IMR-90 (cell line): ENCODE measurements around the gene ADCY9. TPM values are rescaled to one million over a fixed set of nuclear protein-coding genes. Genes with fewer than 3 reads are reported as not detected.
A peak's percentile ranks its signal among the peaks of the same experiment; 100 is the strongest.

Source experiments
- ATAC-seq: fragments of 200-7000 bp; cut with Tn5 transposase; 2 replicates; pipeline ENCODE4 v1.9.1; 2020; ENCODE audit warnings: low read depth, mild to moderate bottlenecking, moderate library complexity
- BruUV-seq: library from RNA; stranded (reverse); fragments of 400-500 nt; replicated peaks from 2 replicates; lab custom pipeline; 2021; lab: Mats Ljungman, UMichigan
- CTCF ChIA-PET: fragments of 300-600 bp; formaldehyde crosslinking; extraction: SDS; loops from one replicate; lab custom pipeline; 2021; ENCODE audit warnings: antibody characterized with exemption; lab: Yijun Ruan, JAX
- POLR2A ChIA-PET: fragments of 300-600 bp; sonication (Branson Sonifier 250); formaldehyde crosslinking; loops from one replicate; lab custom pipeline; 2022; ENCODE audit warnings: antibody characterized with exemption; ENCODE audit not compliant: unreplicated experiment; lab: Charles Lee
- DNase-seq: peaks from one replicate; pipeline ENCODE4 v3.0.0; 2013
- H2AFZ ChIP-seq: replicated peaks from 2 replicates; pipeline ENCODE3; 2013; ENCODE audit warnings: low read length, mild to moderate bottlenecking; ENCODE audit not compliant: poor library complexity
- H2AK5ac ChIP-seq: 2 replicates; pipeline ENCODE4 v1.6.1; 2013; ENCODE audit warnings: low read depth, low read length, inconsistent platforms
- H2AK9ac ChIP-seq: replicated peaks from 2 replicates; pipeline ENCODE3; 2013; ENCODE audit warnings: mild to moderate bottlenecking, low read depth, low read length, moderate library complexity; ENCODE audit not compliant: poor library complexity
- H2BK120ac ChIP-seq: 2 replicates; pipeline ENCODE4 v1.6.1; 2013; ENCODE audit warnings: low read depth, low read length, inconsistent platforms
- H2BK15ac ChIP-seq: 3 replicates; pipeline ENCODE4 v1.6.1; 2013; ENCODE audit warnings: low read depth, low read length, inconsistent platforms
- H2BK20ac ChIP-seq: 2 replicates; pipeline ENCODE4 v1.6.1; 2013; ENCODE audit warnings: low read depth, mild to moderate bottlenecking, inconsistent platforms, low read length, moderate library complexity
- H2BK5ac ChIP-seq: 2 replicates; pipeline ENCODE4 v1.6.1; 2013; ENCODE audit warnings: mild to moderate bottlenecking, low read depth, low read length, inconsistent platforms; ENCODE audit not compliant: poor library complexity, severe bottlenecking
- H3K14ac ChIP-seq: replicated peaks from 2 replicates; pipeline ENCODE4 v1.6.1; 2013; ENCODE audit warnings: low read depth, low read length, inconsistent platforms
- H3K18ac ChIP-seq: 2 replicates; pipeline ENCODE4 v1.6.1; 2013; ENCODE audit warnings: low read depth, low read length, control low read depth
- H3K23ac ChIP-seq: 2 replicates; pipeline ENCODE4 v1.6.1; 2013; ENCODE audit warnings: low read depth, low read length, inconsistent platforms
- H3K27ac ChIP-seq: 2 replicates; pipeline ENCODE4 v1.5.1; 2013; ENCODE audit warnings: mild to moderate bottlenecking, control low read depth, low read length; ENCODE audit not compliant: insufficient read depth
- H3K27me3 ChIP-seq: 2 replicates; pipeline ENCODE4 v1.6.1; 2013; ENCODE audit warnings: low read length; ENCODE audit not compliant: control insufficient read depth, insufficient read depth
- H3K36me3 ChIP-seq: 2 replicates; pipeline ENCODE4 v1.6.1; 2013; ENCODE audit warnings: low read length, mixed read lengths; ENCODE audit not compliant: control insufficient read depth, insufficient read depth
- H3K4ac ChIP-seq: 2 replicates; pipeline ENCODE4 v1.6.1; 2013; ENCODE audit warnings: low read depth, low read length, inconsistent platforms
- H3K4me1 ChIP-seq: 2 replicates; pipeline ENCODE4 v1.6.1; 2013; ENCODE audit warnings: low read length, mixed read lengths; ENCODE audit not compliant: control insufficient read depth, insufficient read depth
- H3K4me2 ChIP-seq: 2 replicates; pipeline ENCODE4 v1.6.1; 2013; ENCODE audit warnings: low read depth, mild to moderate bottlenecking, control low read depth, low read length, moderate library complexity
- H3K4me3 ChIP-seq: 2 replicates; pipeline ENCODE4 v1.5.1; 2013; ENCODE audit warnings: low read depth, mild to moderate bottlenecking, control low read depth, low read length, moderate library complexity; ENCODE audit not compliant: insufficient read depth
- H3K56ac ChIP-seq: 2 replicates; pipeline ENCODE4 v1.6.1; 2013; ENCODE audit warnings: low read length, inconsistent platforms; ENCODE audit not compliant: insufficient read depth; ENCODE audit errors: extremely low read depth
- H3K79me1 ChIP-seq, 2 experiments: 2 replicates each; pipeline ENCODE4 v1.6.1; 2013; ENCODE audit warnings: low read length in 2 of 2, inconsistent platforms in 1 of 2, low read depth in 1 of 2
- H3K9ac ChIP-seq: 2 replicates; pipeline ENCODE4 v1.6.1; 2013; ENCODE audit warnings: low read depth, low read length, control low read depth
- H3K9me1 ChIP-seq: 2 replicates; pipeline ENCODE4 v1.6.1; 2013; ENCODE audit warnings: low read length, inconsistent platforms; ENCODE audit not compliant: insufficient read depth
- H3K9me3 ChIP-seq: 2 replicates; pipeline ENCODE4 v1.6.1; 2013; ENCODE audit warnings: low read length; ENCODE audit not compliant: control insufficient read depth, insufficient read depth
- H4K20me1 ChIP-seq: 2 replicates; pipeline ENCODE4 v1.6.1; 2013; ENCODE audit warnings: low read length, inconsistent platforms; ENCODE audit not compliant: insufficient read depth
- H4K5ac ChIP-seq: 2 replicates; pipeline ENCODE4 v1.6.1; 2013; ENCODE audit warnings: mild to moderate bottlenecking, low read depth, low read length, control low read depth
- H4K8ac ChIP-seq, 2 experiments: 2 replicates each; pipeline ENCODE4 v1.6.1; 2013; ENCODE audit warnings: low read depth in 2 of 2, low read length in 2 of 2, control low read depth in 1 of 2, inconsistent platforms in 1 of 2
- H4K91ac ChIP-seq: 2 replicates; pipeline ENCODE4 v1.6.1; 2013; ENCODE audit warnings: low read depth, low read length, inconsistent platforms; ENCODE audit not compliant: insufficient read depth
- CEBPB ChIP-seq: IDR thresholded peaks from 2 replicates; pipeline ENCODE4 v1.6.1; 2012; ENCODE audit warnings: low read depth, low read length, improper control_type of control experiment
- CHD1 ChIP-seq: IDR thresholded peaks from 2 replicates; pipeline ENCODE4 v1.6.1; 2012; ENCODE audit warnings: low read depth, low read length, improper control_type of control experiment
- CTCF ChIP-seq: conservative IDR thresholded peaks from 2 replicates; pipeline ENCODE4 v1.5.1; 2012; ENCODE audit warnings: mild to moderate bottlenecking, low read depth, low read length, improper control_type of control experiment
- FOS ChIP-seq: fragments of 150-350 bp; IDR thresholded peaks from 2 replicates; pipeline ENCODE4 v1.6.1; 2016; ENCODE audit warnings: low read depth, low read length
- MAFK ChIP-seq: IDR thresholded peaks from 2 replicates; pipeline ENCODE4 v1.6.1; 2012; ENCODE audit warnings: low read depth, low read length, improper control_type of control experiment
- MAZ ChIP-seq: IDR thresholded peaks from 2 replicates; pipeline ENCODE4 v1.6.1; 2012; ENCODE audit warnings: low read depth, mild to moderate bottlenecking, low read length, improper control_type of control experiment, moderate library complexity, borderline replicate concordance
- MXI1 ChIP-seq: IDR thresholded peaks from 2 replicates; pipeline ENCODE4 v1.6.1; 2012; ENCODE audit warnings: low read depth, mild to moderate bottlenecking, low read length, moderate library complexity, borderline replicate concordance
- POLR2A ChIP-seq: IDR thresholded peaks from 2 replicates; pipeline ENCODE4 v1.6.1; 2012; ENCODE audit warnings: mild to moderate bottlenecking, low read depth, low read length
- RAD21 ChIP-seq: IDR thresholded peaks from 2 replicates; pipeline ENCODE4 v1.6.1; 2012; ENCODE audit warnings: low read length, improper control_type of control experiment
- RCOR1 ChIP-seq: IDR thresholded peaks from 2 replicates; pipeline ENCODE4 v1.6.1; 2012; ENCODE audit warnings: mild to moderate bottlenecking, low read length, improper control_type of control experiment; ENCODE audit not compliant: insufficient replicate concordance
- RFX5 ChIP-seq: IDR thresholded peaks from 2 replicates; pipeline ENCODE4 v1.8.0; 2012; ENCODE audit warnings: low read depth, mild to moderate bottlenecking, low read length, moderate library complexity
- USF2 ChIP-seq: fragments of 150-350 bp; IDR thresholded peaks from 2 replicates; pipeline ENCODE4 v1.6.1; 2017; ENCODE audit warnings: mild to moderate bottlenecking, antibody characterized with exemption, low read length, low read depth
- WGBS, 2 experiments: methylation state at CpG; one replicate each; pipeline versions ENCODE4 v1.1.5 to v1.1.7; 2013; ENCODE audit warnings: missing lambda C conversion rate in 2 of 2; ENCODE audit not compliant: insufficient read length in 1 of 2; ENCODE audit errors: extremely low coverage in 2 of 2; 5-methylcytosine and 5-hydroxymethylcytosine counted together
- dilution Hi-C: fragments of 300-500 bp; cut with HindIII; formaldehyde crosslinking; loops from one replicate; pipeline ENCODE4 v1.14.3; 2018; ENCODE audit warnings: low sequenced_read_pairs; ENCODE audit not compliant: unreplicated experiment
- in situ Hi-C: fragments of 300-500 bp; cut with MboI; formaldehyde crosslinking; loops from 3 replicates; pipeline ENCODE4 v1.14.3; 2019; ENCODE audit warnings: low sequenced_read_pairs, inconsistent platforms, mixed read lengths
- intact Hi-C: fragments of 100-400 bp; cut with micrococcal nuclease; formaldehyde crosslinking; loops from 2 replicates; pipeline ENCODE4 v1.10.0; 2022
- polyA plus RNA-seq, 3 experiments: library from polyadenylated mRNA; depleted of rRNA; stranded (reverse); fragments of >200 nt; gene quantifications; 2 replicates each; pipeline ENCODE4 v1.2.3, GENCODE V29; 2012; ENCODE audit warnings: low replicate concordance in 1 of 3
- total RNA-seq: library from RNA; depleted of rRNA; stranded (reverse); fragments of >200 nt; gene quantifications from 2 replicates; pipeline ENCODE4 v1.2.3, GENCODE V29; 2012

Gene ADCY9
- total and polyA plus RNA-seq, 2 of the 4 experiments (the other 2 are of a cell fraction) = 5.4 to 12.5 TPM

GRCh38 chr16:3983081-3983520, 133.1 kb downstream of the ADCY9 start (continued):
- TF ChIP-seq RAD21 (peak; percentile 92), FOS (no peak), MXI1 (peak; percentile 41; the same call in 1 of the 2 replicates), RCOR1 (no peak), CHD1 (no peak), MAZ (no peak), RFX5 (no peak), POLR2A (no peak)

GRCh38 chr16:3982216-3982615, 134.0 kb downstream of the ADCY9 start:
- intact Hi-C loops = loop anchor here (5.0 to 10.0 kb wide), 2 partner anchors 193 to 270 kb away; no protein-coding TSS in a partner anchor
- Histone ChIP-seq H2BK20ac (no peak overlapping the region; the same call in 1 of the 2 replicates), H3K14ac (no peak overlapping the region), H4K5ac (no peak overlapping the region), H3K27ac (no peak overlapping the region), H3K4me3 (no peak overlapping the region), H4K20me1 (no peaks in the 10 kb centered on the region), H2AFZ (no peak overlapping the region), H3K4ac (no peak overlapping the region), H3K9ac (no peak overlapping the region), H3K9me1 (no peaks in the 10 kb centered on the region), H4K91ac (peak overlapping the region; percentile 8; the same call in 1 of the 2 replicates), H2AK5ac (peak overlapping the region; percentile 53), H3K9me3 (no peaks in the 10 kb centered on the region), H3K36me3 (peaks cover 20% of the 10 kb centered on the region; the same call in 1 of the 2 replicates), H2BK120ac (peak overlapping the region; percentile 10; the same call in 1 of the 2 replicates), H3K4me2 (no peak overlapping the region), H3K4me1 (peaks cover 13% of the 10 kb centered on the region), H3K79me1 (peaks cover 4 to 22% of the 10 kb centered on the region in 2 experiments; a peak in 2 of 4 replicates), H2AK9ac (no peak overlapping the region), H2BK15ac (no peak overlapping the region), H3K23ac (no peak overlapping the region), H3K27me3 (no peaks in the 10 kb centered on the region), H4K8ac (no peak overlapping the region; a peak in 1 of 4 replicates), H2BK5ac (no peak overlapping the region), H3K56ac (no peak overlapping the region), H3K18ac (no peak overlapping the region)
- ATAC-seq = no peak
- dilution Hi-C loops = no loop called here
- no peak for DNase-seq
- TF ChIP-seq RFX5 = no peak
- no peak for TF ChIP-seq RAD21
- no peak for TF ChIP-seq FOS
- no peak for TF ChIP-seq CHD1
- no peak for TF ChIP-seq CTCF
- TF ChIP-seq RCOR1 = no peak
- no peak for TF ChIP-seq CEBPB
- TF ChIP-seq USF2 = no peak
- no peak for TF ChIP-seq MAFK
- no peak for TF ChIP-seq MXI1
- POLR2A ChIA-PET = no interaction called here
- CTCF ChIA-PET = no interaction called here
- in situ Hi-C loops = loop anchor here (10.0 kb wide), 2 partner anchors 273 to 353 kb away; no protein-coding TSS in a partner anchor
- no TSS peak for BruUV-seq
- WGBS, 2 experiments = 92% methylated on average over 10 of the region's 13 CpGs; no CpG with 5 or more reads in 1 of the 2 experiments
